HK-2 (cell line): Measurements from ENCODE around the gene CHKB.
"Not testable (repeated sequence)": the region's sequence is repeated elsewhere in the genome, so short reads cannot be mapped to it uniquely, and the experiment has no call there.

Experiments
- DNase-seq: peaks from one replicate; pipeline ENCODE4 v3.0.0-alpha.2; 2018; ENCODE audit not compliant: unreplicated experiment

Gene CHKB

DNA sequence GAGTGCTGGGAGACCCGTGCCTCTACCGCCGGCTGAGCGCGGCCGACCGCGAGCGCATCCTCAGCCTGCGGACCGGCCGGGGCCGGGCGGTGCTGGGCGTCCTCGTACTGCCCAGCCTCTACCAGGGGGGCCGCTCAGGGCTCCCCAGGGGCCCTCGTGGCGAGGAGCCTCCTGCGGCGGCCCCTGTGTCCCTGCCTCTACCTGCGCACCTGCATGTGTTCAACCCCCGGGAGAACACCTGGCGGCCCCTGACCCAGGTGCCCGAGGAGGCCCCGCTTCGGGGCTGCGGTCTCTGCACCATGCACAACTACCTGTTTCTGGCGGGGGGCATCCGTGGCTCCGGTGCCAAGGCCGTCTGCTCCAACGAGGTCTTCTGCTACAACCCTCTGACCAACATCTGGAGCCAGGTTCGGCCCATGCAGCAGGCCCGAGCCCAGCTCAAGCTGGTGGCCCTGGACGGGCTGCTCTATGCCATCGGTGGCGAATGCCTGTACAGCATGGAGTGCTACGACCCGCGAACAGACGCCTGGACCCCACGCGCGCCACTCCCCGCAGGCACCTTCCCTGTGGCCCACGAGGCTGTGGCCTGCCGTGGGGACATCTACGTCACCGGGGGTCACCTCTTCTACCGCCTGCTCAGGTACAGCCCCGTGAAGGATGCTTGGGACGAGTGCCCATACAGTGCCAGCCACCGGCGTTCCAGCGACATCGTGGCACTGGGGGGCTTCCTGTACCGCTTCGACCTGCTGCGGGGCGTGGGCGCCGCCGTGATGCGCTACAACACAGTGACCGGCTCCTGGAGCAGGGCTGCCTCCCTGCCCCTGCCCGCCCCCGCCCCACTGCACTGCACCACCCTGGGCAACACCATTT is 33.5 kb downstream of the CHKB start:
- no peak for DNase-seq

DNA sequence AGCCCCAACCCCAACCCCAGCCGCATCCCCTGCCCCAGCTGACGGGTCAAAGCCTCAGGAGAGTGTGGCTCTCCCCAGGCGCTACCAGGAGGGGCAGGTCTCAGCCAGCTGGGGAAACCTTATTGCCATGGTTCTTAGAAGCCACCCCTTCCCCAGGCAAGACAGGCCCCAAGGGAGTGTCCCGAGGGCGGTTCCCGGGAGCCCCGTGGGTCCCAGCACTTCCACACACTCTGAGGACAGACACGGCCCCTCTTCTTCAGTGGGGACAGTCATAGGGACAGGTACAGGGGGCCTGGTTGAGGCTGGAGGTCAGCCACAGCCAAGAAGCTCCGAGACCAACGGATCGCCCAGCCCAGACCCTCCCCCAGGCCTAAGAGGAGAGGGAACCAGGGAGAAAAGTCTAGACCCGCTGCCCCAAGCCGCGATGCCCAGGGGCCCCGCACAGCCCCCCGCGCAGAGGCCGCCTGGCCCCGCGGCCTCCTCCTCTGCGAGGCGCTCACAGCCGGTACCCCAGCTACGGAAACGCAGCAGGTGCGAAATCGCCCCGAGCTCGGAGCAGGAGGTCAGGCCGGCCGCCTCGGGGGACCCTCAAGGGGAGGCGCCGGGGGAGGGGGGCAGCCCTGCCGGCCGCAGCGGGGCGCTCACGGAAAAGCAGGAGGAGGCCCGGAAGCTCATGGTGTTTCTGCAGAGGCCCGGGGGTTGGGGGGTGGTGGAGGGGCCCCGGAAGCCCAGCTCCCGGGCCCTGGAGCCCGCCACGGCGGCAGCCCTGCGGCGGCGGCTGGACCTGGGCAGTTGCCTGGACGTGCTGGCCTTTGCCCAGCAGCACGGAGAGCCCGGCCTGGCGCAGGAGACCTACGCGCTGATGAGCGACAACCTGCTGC is 34.4 kb downstream of the CHKB start:
- DNase-seq, result no peak

DNA sequence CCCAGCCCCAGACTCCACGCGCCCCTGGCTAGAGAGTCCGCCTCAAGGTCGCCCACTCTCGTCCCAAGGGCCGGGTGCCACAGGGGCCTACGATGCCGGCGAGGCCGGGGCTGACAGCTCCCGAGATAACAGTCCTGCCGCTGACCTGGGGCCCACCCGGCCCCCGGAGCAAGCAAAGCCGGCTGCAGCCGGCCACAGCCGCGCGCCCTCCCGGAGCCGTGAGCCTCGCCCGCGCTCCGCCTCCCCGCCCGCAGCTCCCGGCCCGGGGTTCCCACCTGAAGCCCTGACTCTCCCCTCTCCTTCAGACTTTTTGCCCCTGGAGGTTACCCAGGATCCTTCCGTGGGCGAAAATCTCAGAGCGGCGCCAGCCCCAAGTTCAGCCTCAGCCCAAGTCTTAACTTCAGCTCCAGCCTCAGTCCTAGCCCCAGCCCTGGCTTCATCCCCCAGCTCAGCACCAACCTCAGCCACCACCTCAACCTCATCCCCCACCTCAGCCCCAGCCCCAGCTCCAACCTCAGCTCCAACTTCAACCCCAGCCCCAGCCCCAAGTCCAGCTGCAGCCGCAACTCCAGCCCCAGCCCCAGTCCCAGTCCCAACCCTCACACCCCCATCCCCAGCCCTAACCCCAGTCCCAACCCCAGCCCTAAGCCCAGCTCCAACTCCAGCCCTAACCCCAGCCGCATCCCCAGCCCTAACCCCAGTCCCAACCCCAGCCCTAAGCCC is 35.2 kb downstream of the CHKB start:
- DNase-seq, result no peak

DNA sequence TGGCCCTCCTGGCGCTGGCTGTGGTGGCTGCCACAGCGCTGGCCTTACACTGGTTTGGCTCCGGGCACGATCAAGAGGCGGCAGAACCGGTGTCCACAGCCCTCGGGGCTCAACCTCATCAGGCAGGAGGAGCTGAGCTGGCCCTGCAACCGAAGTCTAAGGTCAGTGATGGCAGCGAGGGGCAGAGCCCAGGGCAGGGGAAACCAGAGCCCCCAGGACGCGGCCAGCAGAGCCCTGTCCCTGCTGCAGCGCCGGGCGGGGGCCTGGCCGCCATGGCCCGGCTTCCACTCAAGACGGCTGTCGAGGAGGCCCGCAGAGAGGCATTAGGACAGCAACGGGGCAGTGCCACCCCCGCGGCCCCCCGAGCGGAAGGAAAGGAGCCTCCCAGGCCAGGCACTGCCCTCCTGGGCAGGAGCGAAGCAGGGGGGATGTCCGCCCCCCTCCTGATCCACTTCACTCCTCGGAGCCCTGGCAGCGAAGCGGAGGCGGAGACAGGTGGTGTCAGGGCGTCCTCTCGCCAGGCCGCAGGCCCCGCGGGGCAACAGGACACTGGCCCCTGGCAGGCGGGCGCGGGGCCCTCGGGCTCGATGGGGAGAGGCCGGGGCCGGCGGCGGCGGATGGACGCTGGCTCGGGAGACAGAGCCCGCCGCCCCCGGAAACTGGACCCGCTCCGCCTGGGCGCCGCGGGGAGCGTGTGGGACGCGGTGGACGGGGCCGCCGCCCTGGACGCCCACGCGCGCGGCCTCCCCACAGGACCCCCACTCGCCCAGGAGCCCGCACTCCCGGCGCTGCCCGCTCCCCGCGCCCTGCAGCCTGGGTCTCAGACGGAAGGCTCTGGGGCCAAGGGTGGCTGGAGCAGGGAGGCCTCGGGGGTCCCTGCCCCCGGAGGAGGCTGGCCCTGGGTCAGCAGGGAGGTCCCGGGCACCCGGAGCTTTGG is 36.1 kb downstream of the CHKB start:
- no peak for DNase-seq

DNA sequence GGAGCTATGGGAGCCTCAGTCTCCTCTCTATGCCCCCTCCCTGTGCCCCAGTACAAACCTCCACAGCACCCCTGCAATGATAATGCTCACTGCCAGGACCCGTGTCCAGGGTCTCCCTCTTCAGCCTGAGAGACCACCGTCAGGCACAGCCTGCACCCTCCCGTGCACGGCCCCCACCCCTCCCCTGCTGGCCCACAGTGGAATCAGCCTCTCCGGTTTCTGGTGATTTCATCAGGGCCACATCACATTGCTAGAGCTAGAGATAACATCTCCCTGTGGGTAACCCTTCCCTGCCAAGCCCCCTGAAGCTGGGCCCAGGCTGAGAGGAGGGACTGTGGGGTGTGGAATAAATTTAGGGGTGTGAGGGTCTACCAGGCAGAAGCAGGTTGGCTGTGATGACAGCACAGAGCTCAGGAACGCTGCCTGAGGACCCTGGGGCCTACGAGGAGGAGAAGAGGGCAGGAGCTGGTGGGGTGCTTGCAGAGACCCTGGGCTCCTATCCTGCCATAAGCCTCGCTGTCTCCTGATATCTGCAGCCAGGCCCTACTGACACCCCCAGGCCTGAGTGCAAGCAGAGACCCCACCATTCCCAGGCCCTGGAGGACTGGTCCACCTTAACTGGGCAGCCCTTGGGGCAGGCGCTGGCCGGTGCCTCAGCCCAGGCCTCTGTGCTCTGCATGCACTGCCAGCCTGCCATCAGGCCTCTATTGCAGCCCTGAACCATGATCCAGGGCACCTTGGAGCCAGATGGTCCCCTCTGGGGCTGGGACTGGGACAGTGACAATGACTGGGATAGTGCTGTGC is 36.9 kb downstream of the CHKB start, which contains the start of gene KLHDC7B:
TSS of gene KLHDC7B (plus strand) at position 378 of the 804 bp plus-strand sequence. CDS start at position 723, 345 bp downstream.
- DNase-seq, result no peak

DNA sequence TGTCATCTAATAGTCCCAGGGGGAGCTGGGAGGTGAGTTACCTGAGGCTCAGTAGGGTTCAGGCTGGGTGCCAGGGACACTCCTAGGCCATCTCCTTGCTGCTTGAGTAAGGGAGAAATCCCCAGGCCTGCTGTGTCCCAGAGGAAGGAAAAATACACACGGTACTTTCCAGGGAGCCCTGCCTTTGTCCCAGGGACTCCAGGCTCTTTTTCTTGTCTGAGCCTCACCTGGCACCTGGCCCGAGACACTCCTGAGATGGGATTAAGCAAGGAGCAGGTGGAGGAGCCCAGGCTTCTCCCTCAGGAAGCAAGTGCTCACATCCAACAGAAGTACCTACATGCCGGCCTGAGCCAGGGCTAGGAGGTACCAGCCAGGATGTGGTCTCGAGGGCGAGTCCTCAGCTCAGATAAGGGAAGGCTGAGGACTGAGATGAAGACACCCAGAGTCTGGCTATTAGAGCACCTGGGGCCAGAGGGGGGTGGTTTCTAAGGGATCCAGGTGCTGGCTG is 37.8 kb downstream of the CHKB start:
- DNase-seq, result no peak

DNA sequence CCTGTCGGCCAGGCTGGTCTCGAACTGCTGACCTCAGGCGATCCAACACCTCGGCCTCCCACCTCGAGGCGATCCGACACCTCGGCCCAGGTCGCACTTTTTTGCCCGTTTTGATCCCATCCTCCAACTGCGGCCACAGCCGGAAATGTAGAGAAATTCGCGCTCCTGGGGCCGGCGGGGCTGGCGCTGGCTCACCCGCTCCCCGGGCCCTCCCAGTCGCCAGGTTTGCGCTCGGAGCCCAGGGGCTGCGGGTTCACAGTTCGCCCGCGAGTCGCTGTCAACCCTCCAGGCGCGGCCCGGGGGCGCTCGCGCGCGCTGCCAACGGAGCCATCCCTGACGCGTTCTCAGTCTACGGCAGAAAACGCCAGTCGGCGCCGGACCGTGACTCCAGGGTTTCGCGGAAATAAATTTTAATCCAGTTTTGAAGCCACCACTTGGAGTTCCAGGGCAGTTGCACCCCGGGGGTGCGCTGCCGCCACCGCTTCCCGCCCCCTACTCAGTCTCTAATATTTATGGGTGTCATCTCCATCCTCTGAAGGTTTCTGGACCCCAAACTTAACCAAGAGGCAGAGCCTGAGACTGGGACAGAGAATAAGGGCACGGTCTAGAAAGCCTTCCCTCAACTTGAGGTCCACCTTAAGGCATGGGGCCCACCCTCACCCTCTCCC is 38.4 kb downstream of the CHKB start:
- no peak for DNase-seq

DNA sequence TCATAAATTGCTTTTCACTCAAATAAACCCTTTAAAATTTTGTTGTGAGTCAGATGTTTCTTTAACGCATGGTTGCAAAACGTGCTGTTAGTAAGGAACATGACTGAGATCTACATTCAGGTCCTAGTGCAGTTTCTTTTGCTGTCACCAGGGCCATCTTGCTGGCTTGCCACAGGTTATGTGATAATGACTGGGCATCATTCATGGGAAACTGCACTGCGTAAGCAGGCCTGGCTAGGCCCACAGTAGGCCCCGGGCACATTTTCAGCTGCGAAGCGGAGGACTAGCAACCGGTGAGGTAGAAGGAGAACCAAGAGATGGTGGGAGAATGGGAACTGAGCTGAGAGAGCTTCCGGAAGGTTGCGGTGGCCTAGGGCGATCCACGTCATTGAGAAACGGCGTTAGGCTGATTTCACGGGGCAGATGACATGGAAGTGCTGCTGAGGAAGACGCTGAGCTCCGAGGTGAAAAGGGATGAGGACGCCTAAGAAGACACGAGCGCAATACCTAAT is 40.2 kb downstream of the CHKB start:
- DNase-seq, result no peak

DNA sequence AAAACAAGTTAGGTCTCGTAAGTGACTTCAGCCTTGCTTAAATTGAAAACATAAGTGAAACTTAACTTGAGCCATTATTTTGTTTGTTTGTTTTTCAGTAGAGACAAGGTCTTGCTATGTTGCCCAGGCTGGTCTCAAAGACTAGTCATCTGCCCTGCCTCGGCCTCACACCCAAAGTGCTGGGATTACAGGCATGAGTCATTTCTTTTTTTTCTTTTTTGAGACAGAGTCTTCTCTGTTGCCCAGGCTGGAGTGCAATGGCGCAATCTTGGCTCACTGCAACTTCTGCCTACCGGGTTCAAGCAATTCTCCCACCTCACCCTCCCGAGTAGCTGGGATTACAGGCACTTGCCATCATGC is 41.0 kb downstream of the CHKB start:
- not testable (repeated sequence) for DNase-seq

DNA sequence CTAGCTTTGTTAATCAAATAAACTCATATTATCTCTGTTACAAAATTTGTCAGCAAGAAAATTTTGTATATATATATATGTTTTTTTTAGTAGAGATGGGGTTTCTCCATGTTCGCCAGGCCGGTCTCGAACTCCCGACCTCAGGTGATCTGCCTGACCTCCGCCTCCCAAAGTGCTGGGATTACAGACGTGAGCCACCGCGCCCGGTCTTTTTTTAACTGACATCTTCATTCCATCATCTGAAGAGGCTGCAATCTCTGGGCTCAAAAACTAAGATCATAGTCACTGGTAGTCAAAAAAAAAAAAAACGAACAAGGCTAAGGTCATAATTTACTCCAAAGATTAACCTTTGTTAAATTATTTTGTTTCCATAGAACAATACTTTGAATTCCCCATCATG is 42.3 kb downstream of the CHKB start:
- no peak for DNase-seq

DNA sequence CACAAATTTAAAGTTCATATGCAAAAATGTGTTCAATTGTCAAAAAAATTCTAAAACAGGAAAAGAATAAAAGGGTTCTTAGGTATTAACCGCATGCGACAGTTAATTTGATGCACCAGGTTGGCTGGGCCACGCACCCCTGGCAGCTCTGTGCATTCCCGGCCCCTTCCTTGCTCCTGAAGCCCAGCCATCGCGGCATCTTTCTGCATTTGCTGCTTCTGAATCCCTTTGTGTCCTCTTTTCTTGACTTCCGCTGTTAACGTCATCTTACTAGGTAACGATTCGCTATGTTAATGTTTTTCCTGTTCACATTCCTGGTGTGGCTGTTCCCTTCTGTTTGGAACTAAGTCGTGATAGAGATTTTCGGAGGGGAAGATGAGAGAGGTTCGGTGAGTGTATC is 44.9 kb downstream of the CHKB start:
- DNase-seq, result no peak

DNA sequence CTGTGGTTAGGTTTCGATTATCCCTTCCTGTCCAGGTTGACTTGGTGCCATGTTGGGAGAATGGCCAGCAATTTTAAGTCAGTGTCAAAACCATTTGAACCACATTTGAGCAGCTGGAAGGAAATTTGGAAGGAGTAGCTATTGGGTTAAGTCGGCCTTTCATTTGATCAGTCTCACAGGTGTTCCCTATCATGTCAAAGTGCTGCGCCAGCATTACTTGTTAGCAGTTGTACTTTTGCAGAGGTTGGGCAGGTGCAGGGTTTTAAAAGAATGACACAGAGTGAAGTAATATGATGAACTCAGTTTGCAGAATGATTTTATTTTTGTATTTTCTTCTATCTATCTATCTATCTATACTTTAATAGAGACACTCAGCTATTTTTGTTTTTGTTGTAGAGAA is 46.4 kb downstream of the CHKB start:
- no peak for DNase-seq

DNA sequence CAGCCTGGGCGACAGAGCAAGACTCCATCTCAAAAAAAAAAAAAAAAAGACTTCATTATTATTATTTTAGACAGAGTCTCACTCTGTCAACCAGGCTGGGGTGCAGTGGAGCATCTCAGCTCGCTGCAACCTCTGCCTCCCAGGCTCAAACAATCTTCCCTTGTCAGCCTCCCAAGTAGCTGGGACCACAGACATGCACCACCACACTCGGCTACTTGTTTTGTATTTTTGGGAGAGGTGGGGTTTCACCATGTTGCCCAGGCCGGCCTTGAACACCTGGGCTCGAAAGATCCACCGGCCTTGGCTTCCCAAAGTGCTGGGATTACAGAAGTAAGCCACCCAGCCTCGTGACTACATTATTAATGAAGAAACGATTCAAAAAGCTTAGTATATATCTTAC is 47.5 kb downstream of the CHKB start:
- DNase-seq, result no peak

DNA sequence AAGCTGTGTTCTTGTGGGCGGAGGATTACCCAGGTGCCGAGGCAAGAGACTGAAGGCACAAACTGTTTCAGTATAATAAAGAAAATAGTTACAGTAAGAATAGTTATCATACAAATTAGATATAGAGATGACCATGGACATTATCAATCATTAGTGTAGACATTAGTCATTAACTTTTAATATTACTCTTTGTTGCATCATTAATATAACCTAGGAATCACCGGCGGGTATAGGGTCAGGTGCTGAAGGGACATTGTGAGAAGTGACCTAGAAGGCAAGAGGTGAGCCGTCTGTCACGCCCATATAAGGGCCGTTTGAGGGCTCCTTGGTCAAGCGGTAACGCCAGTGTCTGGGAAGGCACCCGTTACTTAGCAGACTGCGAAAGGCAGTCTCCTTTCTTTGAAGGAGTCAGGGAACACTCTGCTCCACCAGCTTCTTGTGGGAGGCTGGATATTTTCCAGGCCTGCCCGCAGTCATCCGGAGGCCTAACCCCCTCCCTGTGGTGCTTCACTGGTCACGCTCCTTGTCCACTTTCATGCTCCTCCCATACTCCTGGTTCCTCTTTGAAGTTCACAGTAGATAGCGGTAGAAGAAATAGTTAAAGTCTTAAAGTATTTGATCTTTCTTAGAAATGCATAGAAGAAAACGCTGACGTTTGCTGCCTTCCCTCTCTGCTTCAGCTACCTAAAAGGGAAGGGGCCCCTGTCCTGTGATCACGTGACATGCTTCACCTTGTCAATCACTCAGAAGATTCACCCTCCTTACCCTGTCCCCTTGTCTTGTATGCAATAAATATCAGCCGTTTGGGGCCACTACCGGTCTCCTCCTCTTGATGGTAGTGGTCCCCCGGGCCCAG is 48.6 kb downstream of the CHKB start:
- peak; percentile 63 for DNase-seq

DNA sequence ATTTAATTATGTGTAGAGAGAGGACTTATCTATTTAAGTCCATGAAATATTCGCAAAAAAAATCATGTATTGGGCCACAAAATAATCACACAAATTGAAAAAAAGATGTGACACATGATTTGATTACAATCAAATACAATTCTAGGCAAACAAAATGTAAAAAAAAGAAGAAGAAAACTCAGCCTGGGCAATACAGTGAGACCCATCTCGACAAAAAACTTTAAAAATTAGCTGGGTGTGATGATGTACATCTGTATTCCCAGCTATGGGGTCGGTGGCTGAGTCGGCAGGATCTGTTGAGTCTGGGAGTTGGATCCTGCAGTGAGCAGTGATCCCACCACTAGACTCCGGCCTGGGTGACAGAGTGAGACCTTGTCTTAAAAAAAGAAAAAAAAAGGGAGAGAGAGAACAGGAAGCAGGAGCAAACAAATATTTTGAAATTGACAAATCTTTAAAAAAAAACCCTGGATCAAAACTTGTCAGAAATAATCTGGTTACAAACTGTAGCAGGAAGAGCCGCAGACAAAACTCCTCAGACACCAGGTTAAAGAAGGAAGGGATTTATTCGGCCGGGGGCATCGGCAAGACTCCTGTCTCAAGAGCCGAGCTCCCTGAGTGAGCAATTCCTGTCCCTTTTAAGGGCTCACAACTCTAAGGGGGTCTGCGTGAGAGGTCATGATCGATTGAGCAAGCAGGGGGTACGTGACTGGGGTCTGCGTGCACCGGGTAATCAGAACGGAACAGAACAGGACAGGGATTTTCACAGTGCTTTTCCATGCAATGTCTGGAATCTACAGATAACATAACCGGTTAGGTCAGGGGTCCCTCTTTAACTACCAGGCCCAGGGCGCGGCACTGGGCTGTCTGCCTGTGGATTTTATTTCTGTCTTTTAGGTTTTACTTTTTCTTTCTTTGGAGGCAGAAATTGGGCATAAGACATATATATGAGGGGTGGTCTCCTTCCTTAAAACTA is 49.5 kb downstream of the CHKB start:
- no peak for DNase-seq

DNA sequence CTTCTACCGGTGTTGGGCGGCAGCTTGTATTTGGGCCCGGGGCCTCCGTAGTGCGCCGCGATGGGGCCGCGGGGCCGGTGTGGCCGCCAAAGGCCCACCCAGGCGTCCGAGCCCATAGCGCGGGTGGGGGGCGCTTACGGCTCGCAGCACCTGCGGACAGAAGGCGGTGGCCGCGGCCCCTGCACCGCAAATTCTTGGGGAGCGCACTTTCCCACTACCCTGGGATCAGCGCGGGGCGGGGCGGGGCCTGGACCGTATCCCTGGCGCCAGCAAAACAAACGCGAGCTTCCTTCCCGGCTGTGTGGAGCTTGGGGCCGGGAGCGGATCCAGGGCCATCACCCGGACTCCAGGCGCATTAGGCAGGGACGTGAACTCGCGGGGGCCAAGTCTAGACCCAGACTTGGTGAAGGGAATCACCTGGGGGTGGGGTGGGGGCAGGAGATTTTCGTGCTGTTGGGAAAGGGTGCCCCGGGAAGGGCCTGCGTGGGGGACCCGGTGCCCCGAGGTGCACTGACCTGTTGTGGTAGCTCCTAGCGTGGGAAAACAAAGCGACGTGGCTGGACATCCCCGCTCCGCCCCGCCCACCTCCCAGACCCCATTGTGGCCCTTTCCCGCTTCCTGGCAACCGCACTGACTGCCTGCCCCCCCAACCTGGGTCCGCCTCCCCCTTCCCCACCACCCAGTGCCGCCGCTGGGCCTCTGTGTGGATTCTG is 50.5 kb downstream of the CHKB start:
- DNase-seq, result peak; percentile 76
